ENCODE measurements around the gene MAGI2.

The MAGI2 gene

DNA sequence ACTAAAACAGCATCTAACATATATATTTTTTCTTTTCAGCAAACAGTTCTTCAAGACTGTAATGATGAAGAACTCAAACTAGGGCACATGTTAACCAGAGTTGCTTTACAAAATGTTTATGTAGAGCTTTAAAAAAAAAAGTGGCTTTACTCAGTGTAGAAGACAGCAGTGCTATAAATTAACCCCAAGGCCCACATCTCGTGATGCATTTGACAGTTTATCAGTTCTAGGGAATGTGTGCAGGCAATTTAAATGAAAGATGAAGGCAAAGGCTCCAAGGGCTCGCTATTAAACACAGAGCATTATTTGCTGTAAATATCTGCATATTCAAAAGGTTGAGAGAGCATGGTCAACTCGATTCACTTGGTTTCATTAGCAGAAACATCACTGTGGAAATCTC, 558.1 kb downstream of the MAGI2 start:
- no peaks in the 10 kb centered on the region for H3K4me1 Mint-ChIP-seq
- no peak overlapping the region for H3K4me3 Mint-ChIP-seq
- peaks cover 0 to 1% of the 10 kb centered on the region in 2 donors for H3K36me3 Mint-ChIP-seq
- H3K9me3 Mint-ChIP-seq, result peaks cover 4 to 6% of the 10 kb centered on the region in 2 donors
- no peak overlapping the region for H3K27ac Mint-ChIP-seq
- ATAC-seq (replicated peaks) (no peak), DNase-seq (no peak)
- H3K27me3 Mint-ChIP-seq, result no peaks in the 10 kb centered on the region

DNA sequence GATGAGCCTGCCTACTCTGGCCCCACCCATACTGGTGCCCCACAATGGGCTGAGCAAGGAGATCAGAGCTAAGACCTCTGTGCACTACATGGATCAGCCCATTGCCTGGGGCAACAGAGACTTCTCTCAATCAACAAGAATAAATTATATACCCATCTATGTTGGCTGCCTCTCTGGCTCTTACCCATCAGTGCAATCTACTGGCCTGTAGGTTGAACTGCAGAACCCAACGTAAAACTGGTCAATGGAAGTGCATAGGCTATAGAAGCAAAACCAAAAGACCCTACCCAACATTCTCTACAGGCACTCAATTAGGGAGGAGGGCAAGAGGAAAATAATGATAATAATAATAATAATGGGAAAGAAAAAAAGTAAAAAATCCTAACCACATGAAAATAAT, 574.3 kb downstream of the MAGI2 start:
- Mint-ChIP-seq H3K9me3 (peaks cover 11 to 20% of the 10 kb centered on the region in 2 donors), H3K36me3 (no peaks in the 10 kb centered on the region), H3K27ac (no peak overlapping the region), H3K27me3 (no peaks in the 10 kb centered on the region), H3K4me1 (no peaks in the 10 kb centered on the region), H3K4me3 (no peak overlapping the region)
- ATAC-seq (replicated peaks), result no peak
- DNase-seq, result no peak

DNA sequence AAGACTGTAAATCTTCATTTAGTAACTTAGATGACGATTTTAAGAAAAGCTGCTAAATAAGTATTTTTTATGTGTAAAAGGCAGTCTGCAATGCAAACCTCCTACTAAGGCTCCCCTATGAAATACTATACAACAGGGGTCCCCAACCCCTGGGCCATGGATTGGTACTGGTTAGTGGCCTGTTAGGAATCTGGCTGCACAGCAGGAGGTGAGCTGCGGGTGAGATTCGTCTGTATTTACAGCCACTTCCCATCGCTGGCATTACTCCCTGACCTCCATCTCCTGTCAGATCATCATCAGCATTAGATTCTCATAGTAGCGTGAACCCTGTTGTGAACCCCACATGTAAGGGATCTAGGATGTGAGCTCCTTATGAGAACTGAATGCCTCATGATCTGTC, 580.4 kb downstream of the MAGI2 start:
- H3K9me3 Mint-ChIP-seq, result no peaks in the 10 kb centered on the region
- H3K4me1 Mint-ChIP-seq, result no peaks in the 10 kb centered on the region
- H3K4me3 Mint-ChIP-seq, result no peak overlapping the region
- no peaks in the 10 kb centered on the region for H3K36me3 Mint-ChIP-seq
- no peak overlapping the region for H3K27ac Mint-ChIP-seq
- no peaks in the 10 kb centered on the region for H3K27me3 Mint-ChIP-seq
- DNase-seq (no peak), ATAC-seq (replicated peaks) (no peak)

DNA sequence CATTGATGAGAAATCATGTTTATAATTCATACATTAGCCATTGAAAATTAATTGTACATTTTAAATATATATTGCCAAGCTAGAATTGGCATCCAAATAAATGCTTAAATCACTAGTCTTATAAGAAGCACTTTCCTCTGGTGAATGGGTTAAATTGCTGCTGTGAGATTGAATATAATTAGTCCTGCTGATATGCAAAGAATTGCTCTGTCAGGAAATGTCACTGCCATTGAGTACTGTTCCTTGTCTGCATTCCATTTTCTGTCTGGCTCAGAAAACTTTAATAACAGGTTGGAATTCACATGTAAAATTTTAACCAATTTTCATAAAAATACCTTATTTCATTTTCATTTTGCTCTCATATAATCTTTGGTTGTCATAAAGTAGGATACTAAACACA, 589.1 kb downstream of the MAGI2 start:
- Mint-ChIP-seq H3K4me1 (no peaks in the 10 kb centered on the region), H3K4me3 (no peak overlapping the region), H3K36me3 (no peaks in the 10 kb centered on the region), H3K27ac (no peak overlapping the region), H3K27me3 (no peaks in the 10 kb centered on the region), H3K9me3 (peaks cover 3 to 8% of the 10 kb centered on the region in 2 donors)
- ATAC-seq (replicated peaks) (no peak), DNase-seq (no peak)

DNA sequence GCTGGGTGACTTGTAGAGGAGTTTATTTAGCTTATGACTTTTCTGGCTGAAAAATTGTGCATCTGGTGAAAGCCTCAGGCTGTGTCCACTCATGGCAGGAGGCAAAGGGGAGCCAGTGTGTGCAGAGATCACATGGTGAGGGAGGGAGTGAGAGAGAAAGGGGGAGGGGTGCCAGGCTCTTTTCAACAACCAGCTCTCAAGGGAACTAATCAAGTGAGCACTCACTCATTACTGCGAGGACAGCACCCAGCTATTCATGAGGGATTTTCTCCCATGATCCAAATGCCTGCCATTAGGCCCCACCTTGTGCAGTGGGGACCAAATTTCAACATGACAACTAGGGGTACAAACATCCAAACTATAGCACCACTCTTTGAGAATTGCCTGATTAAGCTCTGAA, 590.2 kb downstream of the MAGI2 start:
- Mint-ChIP-seq H3K9me3 (peaks cover 3 to 8% of the 10 kb centered on the region in 2 donors), H3K4me3 (no peak overlapping the region), H3K4me1 (no peaks in the 10 kb centered on the region), H3K27ac (no peak overlapping the region), H3K27me3 (no peaks in the 10 kb centered on the region), H3K36me3 (no peaks in the 10 kb centered on the region)
- ATAC-seq (replicated peaks) (no peak), DNase-seq (no peak)

DNA sequence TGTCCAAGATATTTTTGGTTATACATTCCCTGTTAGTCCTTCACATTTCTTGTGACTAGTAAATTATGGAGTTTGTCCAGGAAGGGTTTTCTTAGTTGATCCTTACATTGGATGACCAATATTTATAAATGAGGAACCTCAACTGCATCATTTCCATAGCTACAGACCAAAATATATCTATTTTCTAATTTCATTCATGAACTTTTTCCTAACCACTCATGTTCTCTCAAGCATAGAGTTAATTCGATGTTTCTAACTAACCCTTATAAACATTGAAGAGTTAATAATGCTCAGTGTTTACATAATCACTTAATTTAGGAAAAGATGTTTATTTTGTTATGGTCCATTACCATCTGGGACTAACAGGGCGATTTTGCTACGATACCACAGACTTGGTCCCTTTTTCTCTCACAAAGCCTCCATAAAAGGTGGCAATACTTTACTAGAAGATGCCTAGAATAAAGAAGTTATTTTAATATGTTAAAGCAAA, 591.0 kb downstream of the MAGI2 start:
- DNase-seq (no peak), ATAC-seq (replicated peaks) (no peak)
- H3K27me3 Mint-ChIP-seq, result no peaks in the 10 kb centered on the region
- H3K4me3 Mint-ChIP-seq, result no peak overlapping the region
- no peaks in the 10 kb centered on the region for H3K36me3 Mint-ChIP-seq
- peaks cover 5 to 8% of the 10 kb centered on the region in 2 donors for H3K9me3 Mint-ChIP-seq
- H3K27ac Mint-ChIP-seq, result no peak overlapping the region
- no peaks in the 10 kb centered on the region for H3K4me1 Mint-ChIP-seq

DNA sequence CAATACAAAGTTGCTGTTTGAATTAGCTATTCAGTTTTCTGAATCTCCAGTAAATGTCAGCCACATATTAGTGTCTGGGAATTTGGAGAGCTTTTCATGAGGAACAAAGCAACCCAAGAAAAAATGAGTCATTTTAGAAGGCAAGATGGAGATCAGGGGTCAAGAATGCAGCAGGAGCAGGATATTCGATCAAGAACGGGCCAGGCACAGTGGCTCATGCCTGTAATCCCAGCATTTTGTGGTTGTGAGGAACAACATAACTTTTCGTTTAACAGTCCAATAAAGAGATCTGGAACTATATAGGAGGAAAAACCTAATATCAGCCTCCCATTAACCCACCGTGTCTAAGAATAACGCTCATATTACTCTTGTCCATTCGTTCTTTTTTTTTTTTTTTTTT, 600.5 kb downstream of the MAGI2 start:
- Mint-ChIP-seq H3K4me3 (no peak overlapping the region), H3K4me1 (no peaks in the 10 kb centered on the region), H3K27me3 (no peaks in the 10 kb centered on the region), H3K36me3 (no peaks in the 10 kb centered on the region), H3K27ac (no peak overlapping the region), H3K9me3 (peaks cover 0 to 3% of the 10 kb centered on the region in 2 donors)
- DNase-seq, result no peak
- ATAC-seq (replicated peaks), result no peak

DNA sequence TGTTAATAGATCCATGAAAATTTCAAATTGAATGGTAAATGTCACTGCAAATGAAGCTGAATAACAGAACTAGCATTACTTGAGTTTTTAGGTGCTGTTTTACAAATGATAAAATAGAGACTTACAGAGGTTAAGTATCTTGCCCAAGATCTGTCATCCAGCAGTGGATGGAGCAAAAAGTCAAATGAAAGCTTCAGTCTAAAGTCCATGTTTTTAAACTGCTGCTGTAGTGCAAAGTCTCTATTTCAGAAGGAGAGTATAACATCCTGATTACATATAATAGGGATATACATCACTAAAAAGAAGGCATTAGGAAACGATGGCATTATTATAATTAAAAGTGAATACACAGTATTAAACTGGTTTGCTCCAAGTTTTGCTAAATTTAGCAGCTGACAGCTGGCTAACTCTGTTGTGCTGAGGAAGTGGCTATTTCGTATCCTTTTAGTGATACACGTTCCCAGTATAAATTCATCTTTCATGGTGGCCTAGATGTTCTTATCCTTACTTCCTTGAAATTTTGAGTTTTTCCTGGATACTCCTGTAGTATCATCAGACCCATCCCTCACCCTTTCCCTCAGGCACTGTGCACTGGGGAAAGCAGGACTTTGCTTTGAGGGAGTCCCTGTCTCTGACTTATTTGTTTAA, 603.2 kb downstream of the MAGI2 start:
- Mint-ChIP-seq H3K27ac (no peak overlapping the region), H3K27me3 (no peaks in the 10 kb centered on the region), H3K4me3 (no peak overlapping the region), H3K4me1 (no peaks in the 10 kb centered on the region), H3K9me3 (no peaks in the 10 kb centered on the region), H3K36me3 (no peaks in the 10 kb centered on the region)
- ATAC-seq (replicated peaks) (no peak), DNase-seq (no peak)

DNA sequence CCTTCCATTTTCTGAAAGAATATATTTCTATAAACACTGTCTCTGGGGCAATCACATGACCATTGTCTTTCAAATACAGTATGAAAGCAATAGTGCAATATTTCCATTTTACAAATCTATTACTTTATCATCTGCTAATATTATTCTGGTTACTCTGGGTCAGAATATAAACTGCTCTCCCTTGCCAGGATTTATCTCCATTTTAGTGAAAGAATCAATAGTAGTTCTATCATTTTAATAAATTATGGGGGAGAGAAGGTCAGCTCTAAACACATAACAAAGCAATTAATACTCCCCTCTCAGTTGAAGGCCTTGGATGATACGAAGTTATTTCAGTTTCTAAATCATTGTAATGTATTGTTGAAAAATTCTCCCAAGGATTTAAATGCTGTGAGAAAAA, 608.3 kb downstream of the MAGI2 start:
- Mint-ChIP-seq H3K36me3 (no peaks in the 10 kb centered on the region), H3K4me1 (no peaks in the 10 kb centered on the region), H3K4me3 (no peak overlapping the region), H3K27me3 (no peaks in the 10 kb centered on the region), H3K27ac (no peak overlapping the region), H3K9me3 (peaks cover 0 to 3% of the 10 kb centered on the region in 2 donors)
- no peak for DNase-seq
- ATAC-seq (replicated peaks), result no peak

DNA sequence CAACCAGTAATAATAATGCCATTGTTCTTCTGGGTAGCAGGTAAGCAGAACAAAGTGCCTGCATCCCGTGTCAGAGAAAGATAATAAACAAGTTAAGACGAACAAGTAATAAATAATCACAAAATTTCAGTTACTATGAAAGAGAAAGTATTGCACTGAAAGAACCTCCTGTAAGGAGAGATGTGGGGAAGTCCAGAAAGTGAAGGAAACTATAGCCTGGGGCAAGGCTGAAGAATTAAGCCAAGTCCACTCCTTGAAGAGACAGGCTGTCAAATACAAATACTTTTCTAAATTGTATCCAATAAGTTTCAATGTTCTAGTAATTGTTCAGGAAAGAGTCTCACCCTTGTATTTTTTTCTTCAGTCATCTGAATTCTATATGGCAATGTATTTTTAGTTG, 611.4 kb downstream of the MAGI2 start:
- DNase-seq, result no peak
- Mint-ChIP-seq H3K36me3 (no peaks in the 10 kb centered on the region), H3K27me3 (no peaks in the 10 kb centered on the region), H3K4me3 (no peak overlapping the region), H3K27ac (no peak overlapping the region), H3K9me3 (peaks cover 4 to 7% of the 10 kb centered on the region in 2 donors), H3K4me1 (no peaks in the 10 kb centered on the region)
- no peak for ATAC-seq (replicated peaks)

DNA sequence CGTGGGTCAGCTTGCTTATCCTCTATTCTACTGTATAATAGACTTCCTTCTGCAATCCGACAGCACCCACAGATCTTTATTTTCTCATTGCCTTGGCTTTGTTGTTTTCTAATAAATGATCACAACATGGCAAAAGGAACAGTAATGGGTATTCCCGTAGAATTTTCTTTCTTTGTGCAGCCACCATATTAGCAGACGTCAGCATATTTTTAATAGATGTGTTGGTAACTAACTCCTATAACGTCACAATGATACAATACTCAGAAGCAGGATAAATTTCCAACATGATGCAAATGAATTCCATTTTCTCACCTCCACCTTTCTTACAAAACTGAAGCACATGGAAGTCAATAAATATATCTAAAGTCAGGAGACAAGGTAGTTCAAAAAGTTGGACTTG, 617.6 kb downstream of the MAGI2 start:
- H3K4me3 Mint-ChIP-seq, result no peak overlapping the region
- no peaks in the 10 kb centered on the region for H3K4me1 Mint-ChIP-seq
- H3K9me3 Mint-ChIP-seq, result peaks cover 12 to 21% of the 10 kb centered on the region in 2 donors
- no peak for ATAC-seq (replicated peaks)
- no peak overlapping the region for H3K27ac Mint-ChIP-seq
- H3K36me3 Mint-ChIP-seq, result no peaks in the 10 kb centered on the region
- no peak for DNase-seq
- H3K27me3 Mint-ChIP-seq, result no peaks in the 10 kb centered on the region

DNA sequence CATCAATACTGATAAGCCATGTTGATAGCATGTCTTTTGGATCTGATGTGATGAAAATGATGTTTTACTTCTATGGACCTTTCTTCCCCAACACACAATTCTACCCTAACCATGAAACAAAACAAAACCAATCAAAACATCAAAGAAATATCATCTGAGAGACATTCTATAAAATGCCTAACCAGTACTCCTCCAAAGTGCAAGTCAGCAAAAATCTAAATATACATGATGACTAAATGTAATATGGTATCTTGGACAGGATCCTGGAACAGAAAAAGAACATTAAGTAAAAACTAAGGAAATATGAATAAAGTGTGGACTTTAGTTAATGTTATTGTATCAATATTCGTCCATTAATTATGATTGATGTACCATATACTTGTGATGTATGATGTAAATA, 625.1 kb downstream of the MAGI2 start:
- peaks cover 6 to 14% of the 10 kb centered on the region in 2 donors for H3K9me3 Mint-ChIP-seq
- ATAC-seq (replicated peaks) (no peak), DNase-seq (no peak)
- no peaks in the 10 kb centered on the region for H3K27me3 Mint-ChIP-seq
- no peaks in the 10 kb centered on the region for H3K36me3 Mint-ChIP-seq
- H3K4me1 Mint-ChIP-seq, result no peaks in the 10 kb centered on the region
- no peak overlapping the region for H3K4me3 Mint-ChIP-seq
- H3K27ac Mint-ChIP-seq, result no peak overlapping the region

DNA sequence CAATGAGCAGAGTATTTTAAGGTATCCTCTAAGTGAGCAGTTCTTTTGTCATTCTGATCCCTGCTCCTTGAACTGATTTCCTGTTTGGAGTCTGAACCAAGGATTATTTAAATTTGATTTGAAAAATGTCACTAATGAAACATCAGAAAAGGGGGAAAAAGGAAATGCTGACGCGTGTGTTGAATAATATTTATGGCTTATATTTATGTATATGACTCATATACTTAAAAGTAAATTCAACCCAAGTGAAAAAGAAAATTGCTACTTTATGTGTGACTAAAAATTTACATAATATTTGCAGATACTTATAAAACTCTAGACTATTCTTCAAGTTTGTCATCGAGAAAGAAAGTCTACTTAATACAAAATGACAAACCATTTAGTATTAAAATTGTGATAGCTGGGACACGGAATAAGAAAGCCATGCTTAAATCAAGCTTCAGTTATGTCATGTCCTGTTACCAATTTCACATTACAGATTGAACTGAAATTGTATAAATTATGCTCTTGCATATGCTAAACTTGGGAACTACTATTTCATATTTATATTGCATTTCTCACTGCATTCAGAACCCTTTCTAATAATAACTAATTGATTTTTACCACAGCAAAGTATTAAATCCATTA, 649.9 kb downstream of the MAGI2 start:
- peaks cover 0 to 2% of the 10 kb centered on the region in 2 donors for H3K9me3 Mint-ChIP-seq
- ATAC-seq (replicated peaks) (no peak), DNase-seq (no peak)
- no peak overlapping the region for H3K4me3 Mint-ChIP-seq
- H3K27me3 Mint-ChIP-seq, result no peaks in the 10 kb centered on the region
- no peaks in the 10 kb centered on the region for H3K36me3 Mint-ChIP-seq
- H3K27ac Mint-ChIP-seq, result no peak overlapping the region
- no peaks in the 10 kb centered on the region for H3K4me1 Mint-ChIP-seq

DNA sequence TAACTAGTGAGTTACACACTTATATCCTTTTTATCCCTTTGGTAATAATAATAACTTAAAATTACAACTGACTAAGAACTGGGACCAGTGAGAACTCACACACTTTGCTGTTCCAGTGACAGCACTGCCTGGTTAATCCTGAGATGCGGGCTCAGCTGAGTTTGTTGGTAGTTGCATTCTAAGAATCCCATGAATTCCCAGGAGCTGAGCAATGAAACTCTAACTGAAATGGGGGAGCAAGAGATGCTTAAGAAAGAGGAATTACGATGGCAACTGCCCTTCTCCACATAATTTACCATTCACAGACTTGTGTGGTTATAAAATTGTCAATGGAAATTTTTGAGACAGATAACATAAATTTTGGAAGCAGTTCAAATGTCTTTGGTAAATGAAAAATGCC, 659.4 kb downstream of the MAGI2 start:
- H3K27me3 Mint-ChIP-seq, result no peaks in the 10 kb centered on the region
- H3K4me1 Mint-ChIP-seq, result no peaks in the 10 kb centered on the region
- ATAC-seq (replicated peaks) (no peak), DNase-seq (no peak)
- H3K27ac Mint-ChIP-seq, result no peak overlapping the region
- H3K9me3 Mint-ChIP-seq, result no peaks in the 10 kb centered on the region
- no peaks in the 10 kb centered on the region for H3K36me3 Mint-ChIP-seq
- no peak overlapping the region for H3K4me3 Mint-ChIP-seq

DNA sequence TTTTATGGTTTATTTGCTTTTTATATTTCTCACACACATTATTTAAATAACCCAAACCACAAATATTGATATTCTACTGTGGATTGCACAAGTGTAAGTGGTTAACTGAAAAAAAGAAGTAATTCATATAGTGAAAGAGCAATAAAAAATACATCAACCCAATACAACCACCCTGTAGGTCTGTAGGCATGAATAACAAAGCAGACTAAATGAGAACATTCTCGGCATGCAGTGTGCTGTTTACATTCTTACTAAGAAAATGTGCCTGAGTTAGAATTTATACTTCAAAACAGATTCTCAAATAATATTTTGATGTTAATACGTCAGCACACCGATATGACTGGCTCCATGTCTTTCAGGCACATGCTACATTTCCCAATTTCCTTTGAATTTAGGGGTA, 660.8 kb downstream of the MAGI2 start:
- ATAC-seq (replicated peaks), result no peak
- Mint-ChIP-seq H3K4me3 (no peak overlapping the region), H3K9me3 (no peaks in the 10 kb centered on the region), H3K27me3 (no peaks in the 10 kb centered on the region), H3K4me1 (no peaks in the 10 kb centered on the region), H3K36me3 (no peaks in the 10 kb centered on the region), H3K27ac (no peak overlapping the region)
- DNase-seq, result no peak
